Brain microvascular endothelial cell (primary cell): ENCODE measurements around the gene SNX25.

Experiments used
- DNase-seq: peaks from one replicate; pipeline ENCODE4 v3.0.0-alpha.2; 2020
- H3K27ac ChIP-seq: fragments of 250-450 bp; sonication (Bioruptor Pico); 2 replicates; pipeline ENCODE4 v1.5.1; 2020; ENCODE audit warnings: mild to moderate bottlenecking, moderate library complexity
- H3K27me3 ChIP-seq: fragments of 250-450 bp; sonication (Bioruptor Pico); replicated peaks from 2 replicates; pipeline ENCODE4 v1.5.1; 2020; ENCODE audit warnings: mild to moderate bottlenecking
- H3K36me3 ChIP-seq: fragments of 250-450 bp; sonication (Bioruptor Pico); replicated peaks from 2 replicates; pipeline ENCODE4 v1.5.1; 2020; ENCODE audit warnings: mild to moderate bottlenecking
- H3K4me3 ChIP-seq: 2 replicates; pipeline ENCODE4 v1.5.1; 2011; ENCODE audit warnings: low read depth, mild to moderate bottlenecking, control low read depth, low read length, moderate library complexity
- in situ Hi-C: cut with HindIII; loops from 2 replicates; pipeline ENCODE4 v1.10.0; 2017; ENCODE audit warnings: low sequenced_read_pairs, low pct_ligation_motif_present
- TF ChIP-seq, protein P1 (sequence below): IDR thresholded peaks from 2 replicates; pipeline ENCODE4 v1.5.1; 2011; ENCODE audit warnings: low read depth, mild to moderate bottlenecking, moderate library complexity, low read length, control low read depth, inconsistent platforms; ENCODE audit errors: missing control alignments

SNX25 gene

DNA sequence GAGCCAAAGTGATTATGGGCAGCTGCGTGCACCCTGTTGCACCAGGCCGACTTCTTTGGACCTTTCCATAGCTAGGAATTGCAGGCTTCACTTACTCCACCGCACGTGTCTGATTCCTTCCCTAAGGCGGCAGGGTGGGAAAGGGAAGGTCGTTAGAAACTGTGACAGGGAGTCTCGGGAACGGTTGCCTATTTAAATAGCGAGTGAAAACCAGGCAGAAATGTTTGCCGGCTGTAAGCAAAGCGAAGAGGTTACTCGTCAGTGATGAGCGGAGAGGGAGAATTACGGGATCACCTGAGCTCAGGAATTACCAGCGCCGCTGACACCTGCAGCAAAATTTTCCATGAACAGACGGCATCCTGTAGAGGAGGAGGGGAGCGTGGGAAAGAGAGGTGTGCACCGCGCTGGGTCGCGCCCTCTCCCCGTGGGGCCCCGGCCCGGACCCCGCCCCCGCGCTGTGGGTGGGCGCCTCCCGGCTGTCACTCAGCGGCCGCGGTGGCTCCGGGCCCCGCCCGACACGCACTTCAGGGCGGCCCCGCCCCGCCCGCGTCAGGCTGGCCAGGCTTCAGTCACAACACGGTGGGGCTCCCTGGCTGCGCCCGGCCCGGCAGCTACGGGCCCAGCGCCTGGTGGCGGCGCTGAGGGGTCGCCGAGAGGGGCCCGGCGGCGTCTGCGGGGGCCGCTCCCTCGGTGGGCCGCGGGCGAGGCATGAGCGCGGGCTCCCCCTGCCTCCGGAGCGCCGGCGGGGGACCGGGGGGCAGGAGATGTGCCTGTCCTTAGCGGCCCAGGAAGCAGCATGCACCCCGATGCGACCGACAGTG, at the start of gene SNX25:
Gene SNX25, plus strand, starts transcription at position 568 of the 821 bp plus-strand sequence. Its CDS starts 229 bp downstream, at position 797.
- H3K27me3 ChIP-seq, result no peaks in the 10 kb centered on the region
- peak within 1 kb of the TSS; percentile 43 for H3K27ac ChIP-seq
- TF ChIP-seq, protein P1, sequence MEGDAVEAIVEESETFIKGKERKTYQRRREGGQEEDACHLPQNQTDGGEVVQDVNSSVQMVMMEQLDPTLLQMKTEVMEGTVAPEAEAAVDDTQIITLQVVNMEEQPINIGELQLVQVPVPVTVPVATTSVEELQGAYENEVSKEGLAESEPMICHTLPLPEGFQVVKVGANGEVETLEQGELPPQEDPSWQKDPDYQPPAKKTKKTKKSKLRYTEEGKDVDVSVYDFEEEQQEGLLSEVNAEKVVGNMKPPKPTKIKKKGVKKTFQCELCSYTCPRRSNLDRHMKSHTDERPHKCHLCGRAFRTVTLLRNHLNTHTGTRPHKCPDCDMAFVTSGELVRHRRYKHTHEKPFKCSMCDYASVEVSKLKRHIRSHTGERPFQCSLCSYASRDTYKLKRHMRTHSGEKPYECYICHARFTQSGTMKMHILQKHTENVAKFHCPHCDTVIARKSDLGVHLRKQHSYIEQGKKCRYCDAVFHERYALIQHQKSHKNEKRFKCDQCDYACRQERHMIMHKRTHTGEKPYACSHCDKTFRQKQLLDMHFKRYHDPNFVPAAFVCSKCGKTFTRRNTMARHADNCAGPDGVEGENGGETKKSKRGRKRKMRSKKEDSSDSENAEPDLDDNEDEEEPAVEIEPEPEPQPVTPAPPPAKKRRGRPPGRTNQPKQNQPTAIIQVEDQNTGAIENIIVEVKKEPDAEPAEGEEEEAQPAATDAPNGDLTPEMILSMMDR, result no peak
- DNase-seq, result peak; percentile 71
- H3K36me3 ChIP-seq, result no peaks in the 10 kb centered on the region
- in situ Hi-C loops, result no loop called here
- H3K4me3 ChIP-seq, result peak within 1 kb of the TSS; percentile 96

DNA sequence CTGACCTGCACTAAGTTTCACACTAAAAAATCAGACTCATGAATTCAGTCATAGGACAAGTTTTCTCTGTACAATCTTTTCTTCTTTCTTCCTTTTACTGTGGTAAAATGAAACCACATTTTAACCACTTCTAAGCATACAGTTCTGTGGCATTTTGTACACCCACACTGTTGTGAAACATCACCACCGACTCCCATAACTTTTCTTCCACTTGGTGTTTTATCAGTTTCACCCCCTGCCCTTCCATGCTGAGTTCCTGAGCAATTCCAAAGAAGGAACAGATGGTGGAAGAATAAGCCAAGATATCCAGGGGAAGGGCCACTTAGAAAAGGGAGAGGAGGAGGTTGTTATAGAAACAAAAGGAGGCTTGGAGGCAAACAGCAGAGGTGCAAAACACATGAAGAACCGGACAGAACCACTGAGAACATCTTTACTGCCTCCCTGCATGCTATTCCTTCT, 43.8 kb upstream of the SNX25 start:
- no peaks in the 10 kb centered on the region for H3K27me3 ChIP-seq
- H3K27ac ChIP-seq, result no peak overlapping the region
- TF ChIP-seq, protein P1, result no peak
- H3K36me3 ChIP-seq, result peaks cover 3% of the 10 kb centered on the region
- in situ Hi-C loops, result no loop called here
- H3K4me3 ChIP-seq, result no peak overlapping the region
- peak; percentile 74 for DNase-seq

DNA sequence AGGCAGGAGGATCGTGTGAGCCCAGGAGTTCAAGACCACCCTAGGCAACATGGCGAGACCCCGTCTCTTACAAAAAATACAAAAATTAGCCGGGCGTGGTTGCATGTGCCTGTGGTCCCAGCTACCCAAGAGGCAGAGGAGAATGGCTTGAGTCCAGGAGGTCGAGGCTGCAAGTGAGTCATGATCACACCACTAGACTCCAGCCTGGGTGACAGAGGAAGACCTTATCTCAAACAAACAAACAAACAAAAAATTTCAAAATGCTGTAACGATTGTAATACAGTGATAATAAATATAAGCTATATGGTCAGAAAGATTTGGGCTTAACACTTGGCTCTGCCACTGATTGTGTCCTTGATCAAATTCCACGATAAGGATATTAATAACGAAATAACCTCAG, 42.2 kb upstream of the SNX25 start:
- H3K27ac ChIP-seq, result no peak overlapping the region
- H3K4me3 ChIP-seq, result no peak overlapping the region
- no peaks in the 10 kb centered on the region for H3K36me3 ChIP-seq
- TF ChIP-seq, protein P1, result no peak
- DNase-seq, result peak; percentile 31
- H3K27me3 ChIP-seq, result no peaks in the 10 kb centered on the region
- in situ Hi-C loops, result no loop called here

DNA sequence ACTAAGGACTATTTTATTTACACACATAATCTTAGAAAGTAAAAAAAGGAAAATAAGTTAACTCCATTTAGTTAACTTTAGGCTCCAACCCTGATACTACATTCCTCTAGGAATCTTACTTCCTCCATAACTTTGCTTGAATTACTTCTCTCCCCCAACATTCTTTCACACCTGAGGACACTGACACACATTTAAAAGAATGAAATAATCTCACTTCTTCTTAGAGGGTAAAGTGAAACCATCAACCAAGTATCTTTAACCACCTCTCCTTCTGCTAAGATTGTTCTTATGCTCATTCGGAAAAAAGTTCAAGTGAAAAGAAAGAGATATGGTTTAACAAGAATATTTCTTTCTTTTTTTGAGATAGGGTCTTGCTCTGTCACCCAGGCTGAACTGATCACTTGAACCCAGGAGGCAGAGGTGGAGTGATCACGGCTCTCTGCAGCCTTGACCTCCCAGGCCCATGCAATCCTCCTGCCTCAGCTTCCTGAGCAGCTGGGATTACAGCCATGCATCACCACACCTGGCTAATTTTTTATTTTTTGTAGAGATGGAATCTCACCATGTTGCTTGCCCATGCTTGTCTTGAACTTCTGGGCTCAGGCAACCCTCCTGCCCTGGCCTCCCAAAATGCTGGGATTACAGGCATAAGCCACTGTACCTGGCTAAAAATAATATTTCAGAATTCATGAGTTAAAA, 37.9 kb upstream of the SNX25 start:
- in situ Hi-C loops, result no loop called here
- Histone ChIP-seq H3K27me3 (no peaks in the 10 kb centered on the region), H3K4me3 (no peak overlapping the region), H3K27ac (no peak overlapping the region), H3K36me3 (peaks cover 2% of the 10 kb centered on the region)
- DNase-seq, result no peak
- TF ChIP-seq, protein P1, result no peak

DNA sequence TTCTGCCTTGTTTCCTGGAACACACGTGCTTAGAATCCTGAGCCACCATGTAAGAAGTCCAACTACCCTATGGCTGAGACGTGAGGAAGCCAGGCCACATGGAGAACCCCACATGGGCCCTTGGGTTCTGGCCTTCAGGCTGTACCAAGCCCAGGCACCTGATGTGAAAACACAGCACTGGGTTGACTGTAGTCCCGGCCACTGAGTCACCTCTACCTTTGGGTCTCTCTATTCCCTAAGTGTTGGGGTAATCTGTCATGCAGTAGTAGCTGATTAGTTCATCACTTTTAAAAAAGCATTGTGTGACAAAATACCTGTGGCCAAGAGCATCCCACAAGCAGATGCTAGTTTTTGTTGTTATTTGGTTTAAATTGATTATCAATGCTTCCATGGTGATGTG, 29.9 kb upstream of the SNX25 start:
- Histone ChIP-seq H3K27me3 (no peaks in the 10 kb centered on the region), H3K27ac (no peak overlapping the region), H3K36me3 (peaks cover 2% of the 10 kb centered on the region), H3K4me3 (no peak overlapping the region)
- TF ChIP-seq, protein P1, result no peak
- DNase-seq, result no peak
- in situ Hi-C loops, result no loop called here
